Keratinocyte (primary cell): ENCODE measurements around the gene MLEC. TPM values are rescaled to one million over a fixed set of nuclear protein-coding genes. Genes with fewer than 3 reads are reported as not detected.

Experiments used
- DNase-seq: peaks from one replicate; pipeline ENCODE4 v3.0.0-alpha.2; 2011; ENCODE audit warnings: low read depth, missing footprints, low spot score
- FAIRE-seq: peaks from 2 replicates; lab custom pipeline; 2011; peaks lifted over from hg19 to GRCh38; lab: Jason Lieb, UNC
- H2AFZ ChIP-seq: 2 replicates; pipeline ENCODE4 v1.6.0; 2012; ENCODE audit warnings: low read length, control low read depth, inconsistent platforms; ENCODE audit not compliant: control insufficient read depth
- H3K27ac ChIP-seq: 2 replicates; pipeline ENCODE4 v1.5.1; 2011; ENCODE audit warnings: low read length; ENCODE audit not compliant: control insufficient read depth, insufficient read depth
- H3K27me3 ChIP-seq: 3 replicates; pipeline ENCODE4 v1.6.0; 2011; ENCODE audit warnings: low read length; ENCODE audit not compliant: control insufficient read depth, insufficient read depth; ENCODE audit errors: extremely low read depth
- H3K36me3 ChIP-seq, 2 experiments: 2 replicates in 1 of 2; 3 replicates in 1 of 2; pipeline ENCODE4 v1.5.1; 2011; ENCODE audit warnings: low read length in 2 of 2, mild to moderate bottlenecking in 1 of 2; ENCODE audit not compliant: control insufficient read depth in 2 of 2, insufficient read depth in 2 of 2; ENCODE audit errors: extremely low read depth in 1 of 2
- H3K4me1 ChIP-seq: 3 replicates; pipeline ENCODE4 v1.5.1; 2011; ENCODE audit warnings: low read length; ENCODE audit not compliant: control insufficient read depth, insufficient read depth; ENCODE audit errors: extremely low read depth
- H3K4me2 ChIP-seq: 3 replicates; pipeline ENCODE4 v1.6.0; 2011; ENCODE audit warnings: low read depth, low read length; ENCODE audit not compliant: control insufficient read depth, insufficient read depth; ENCODE audit errors: extremely low read depth
- H3K4me3 ChIP-seq, 3 experiments: fragments of 200-600 bp in 1 of 3; sonication (generic) in 1 of 3; 2 replicates in 2 of 3; 3 replicates in 1 of 3; pipeline ENCODE4 v1.5.1; 2011 to 2016; ENCODE audit warnings: low read length in 3 of 3, mild to moderate bottlenecking in 3 of 3, control low read depth in 2 of 3, inconsistent platforms in 1 of 3, low read depth in 1 of 3, mixed read lengths in 1 of 3, mixed run types in 1 of 3, moderate library complexity in 1 of 3; ENCODE audit not compliant: control insufficient read depth in 2 of 3, insufficient read depth in 2 of 3; ENCODE audit errors: extremely low read depth in 1 of 3
- H3K79me2 ChIP-seq: 2 replicates; pipeline ENCODE4 v1.6.0; 2012; ENCODE audit warnings: low read length; ENCODE audit not compliant: control insufficient read depth, insufficient read depth
- H3K9ac ChIP-seq: 3 replicates; pipeline ENCODE4 v1.6.0; 2011; ENCODE audit warnings: low read length; ENCODE audit not compliant: control insufficient read depth, insufficient read depth; ENCODE audit errors: extremely low read depth
- H3K9me1 ChIP-seq: 3 replicates; pipeline ENCODE4 v1.6.0; 2011; ENCODE audit warnings: low read length; ENCODE audit not compliant: control insufficient read depth, insufficient read depth; ENCODE audit errors: extremely low read depth
- H3K9me3 ChIP-seq: 2 replicates; pipeline ENCODE4 v1.5.1; 2012; ENCODE audit warnings: low read depth, low read length; ENCODE audit not compliant: control insufficient read depth
- H4K20me1 ChIP-seq: 3 replicates; pipeline ENCODE4 v1.6.0; 2011; ENCODE audit warnings: low read length; ENCODE audit not compliant: control insufficient read depth, insufficient read depth; ENCODE audit errors: extremely low read depth
- CTCF ChIP-seq, 3 experiments: IDR thresholded peaks in 1 of 3; conservative IDR thresholded peaks in 1 of 3; optimal IDR thresholded peaks in 1 of 3; 2 replicates in 2 of 3; 3 replicates in 1 of 3; pipeline versions ENCODE3 to v1.5.1; 2011; ENCODE audit warnings: low read length in 3 of 3, mild to moderate bottlenecking in 3 of 3, moderate library complexity in 2 of 3, control low read depth in 1 of 3, inconsistent platforms in 1 of 3; ENCODE audit not compliant: insufficient read depth in 2 of 3; ENCODE audit errors: extremely low read depth in 1 of 3
- EZH2 ChIP-seq: IDR thresholded peaks from one replicate; pipeline ENCODE4 v1.6.1; 2012; ENCODE audit warnings: inconsistent platforms, mild to moderate bottlenecking, low read length, moderate library complexity
- dilution Hi-C: fragments of 300-500 bp; cut with MboI; formaldehyde crosslinking; loops from one replicate; pipeline ENCODE4 v1.7.0; 2020; ENCODE audit warnings: low sequenced_read_pairs; ENCODE audit not compliant: extremely low pct_ligation_motif_present
- polyA plus RNA-seq, 5 experiments: library from polyadenylated mRNA; depleted of rRNA in 3 of 5; stranded (reverse) in 3 of 5; stranded (forward) in 1 of 5; unstranded in 1 of 5; fragments of >200 nt; gene quantifications; 1 replicate in 1 of 5; 2 replicates in 3 of 5; 3 replicates in 1 of 5; pipeline versions ENCODE4 v1.2.1 to v1.2.3, GENCODE V29; 2011 to 2012; ENCODE audit warnings: missing spikeins in 2 of 5, low read depth in 1 of 5, low replicate concordance in 1 of 5

MLEC gene
- polyA plus RNA-seq, 1 donor (not counting 4 experiments of a cell fraction or from before 2014, with no cell fraction given) = 65.2 TPM

GRCh38 chr12:120740871-120741270 lies 53.9 kb downstream of the MLEC start:
- no peak for DNase-seq
- Histone ChIP-seq H3K4me2 (no peak overlapping the region), H3K9me3 (no peaks in the 10 kb centered on the region), H3K27ac (no peak overlapping the region), H3K4me1 (no peaks in the 10 kb centered on the region), H3K79me2 (no peaks in the 10 kb centered on the region), H2AFZ (no peak overlapping the region), H3K9me1 (no peaks in the 10 kb centered on the region), H3K27me3 (no peaks in the 10 kb centered on the region), H3K9ac (no peak overlapping the region), H3K36me3 (no peaks in the 10 kb centered on the region), H4K20me1 (no peaks in the 10 kb centered on the region), H3K4me3 (no peak overlapping the region)
- TF ChIP-seq CTCF (optimal IDR thresholded peaks at IDR 0.05 in 1 of 3, IDR thresholded peaks at IDR 0.05 in 1 of 3, conservative IDR thresholded peaks at IDR 0.05 in 1 of 3; ENCODE audit: extremely low read depth in 1 of 3, insufficient read depth in 2 of 3, low read length in 3 of 3) = no peak
- TF ChIP-seq EZH2 = no peak
- dilution Hi-C loops = no loop called here
- no peak for FAIRE-seq

- dilution Hi-C loops = no loop called here
- Histone ChIP-seq H3K36me3 (no peaks in the 10 kb centered on the region), H3K4me2 (no peak overlapping the region), H3K27ac (no peak overlapping the region), H3K4me1 (no peaks in the 10 kb centered on the region), H3K9me1 (no peaks in the 10 kb centered on the region), H2AFZ (no peak overlapping the region), H3K9me3 (no peaks in the 10 kb centered on the region), H3K4me3 (no peak overlapping the region), H3K9ac (no peak overlapping the region), H3K27me3 (no peaks in the 10 kb centered on the region), H4K20me1 (no peaks in the 10 kb centered on the region), H3K79me2 (no peaks in the 10 kb centered on the region)
- TF ChIP-seq EZH2 = no peak
- no peak for TF ChIP-seq CTCF (optimal IDR thresholded peaks at IDR 0.05 in 1 of 3, IDR thresholded peaks at IDR 0.05 in 1 of 3, conservative IDR thresholded peaks at IDR 0.05 in 1 of 3; ENCODE audit: extremely low read depth in 1 of 3, insufficient read depth in 2 of 3, low read length in 3 of 3)
- FAIRE-seq = no peak
- no peak for DNase-seq
Measured at GRCh38 chr12:120741476-120742421, 54.8 kb downstream of the MLEC start.
